H1 (cell line): ENCODE results near the gene LITAFD. TPM values are rescaled to one million over a fixed set of nuclear protein-coding genes. Genes with fewer than 3 reads are reported as not detected.

Experiments used
- CTCF ChIA-PET: fragments of 300-600 bp; sonication (Branson Sonifier 250); formaldehyde crosslinking; loops from one replicate; lab custom pipeline; 2021; ENCODE audit not compliant: partially characterized antibody; lab: Charles Lee
- POLR2A ChIA-PET: fragments of 300-600 bp; sonication (Branson Sonifier 250); formaldehyde crosslinking; loops from one replicate; lab custom pipeline; 2021; ENCODE audit warnings: inconsistent platforms; ENCODE audit not compliant: partially characterized antibody; lab: Charles Lee
- DNase-seq, 2 experiments: peaks; one replicate each; pipeline versions ENCODE4 v3.0.0 to v3.0.0-alpha.2; 2010 to 2022; ENCODE audit warnings: low spot score in 2 of 2, low read depth in 1 of 2, mixed read lengths in 1 of 2
- FAIRE-seq: peaks from 2 replicates; lab custom pipeline; 2011; peaks lifted over from hg19 to GRCh38; lab: Jason Lieb, UNC
- H2AFZ ChIP-seq: 2 replicates; pipeline ENCODE4 v1.8.1; 2012; ENCODE audit warnings: low read length, inconsistent platforms
- H2AK5ac ChIP-seq: 2 replicates; pipeline ENCODE4 v1.6.1; 2013; ENCODE audit warnings: low read depth, low read length
- H2BK120ac ChIP-seq: replicated peaks from 2 replicates; pipeline ENCODE3; 2013; ENCODE audit warnings: low read depth, low read length, inconsistent platforms
- H2BK12ac ChIP-seq: 2 replicates; pipeline ENCODE4 v1.6.1; 2013; ENCODE audit warnings: low read depth, low read length
- H2BK15ac ChIP-seq: 2 replicates; pipeline ENCODE4 v1.6.1; 2013; ENCODE audit warnings: low read length
- H2BK20ac ChIP-seq: 2 replicates; pipeline ENCODE4 v1.6.1; 2013; ENCODE audit warnings: low read length
- H2BK5ac ChIP-seq: 2 replicates; pipeline ENCODE4 v1.6.1; 2013; ENCODE audit warnings: low read depth, low read length
- H3K14ac ChIP-seq: 2 replicates; pipeline ENCODE4 v1.6.1; 2013; ENCODE audit warnings: inconsistent platforms; ENCODE audit not compliant: insufficient read length
- H3K18ac ChIP-seq: 2 replicates; pipeline ENCODE4 v1.6.1; 2013; ENCODE audit warnings: low read length; ENCODE audit errors: extremely low read depth
- H3K23ac ChIP-seq: 2 replicates; pipeline ENCODE4 v1.6.1; 2013; ENCODE audit warnings: inconsistent platforms; ENCODE audit not compliant: insufficient read length
- H3K23me2 ChIP-seq: 2 replicates; pipeline ENCODE4 v1.6.1; 2013; ENCODE audit warnings: low read depth, low read length
- H3K27ac ChIP-seq: 2 replicates; pipeline ENCODE4 v1.6.1; 2011; ENCODE audit warnings: low read depth, low read length, inconsistent platforms
- H3K27me3 ChIP-seq, 4 experiments: replicated peaks in 1 of 4; 1 replicate in 1 of 4; 2 replicates in 3 of 4; pipeline versions ENCODE4 v1.6.1 to v1.8.1; 2011 to 2013; ENCODE audit warnings: low read length in 3 of 4, mild to moderate bottlenecking in 3 of 4, inconsistent platforms in 2 of 4, mixed read lengths in 2 of 4, moderate library complexity in 1 of 4; ENCODE audit not compliant: control insufficient read depth in 3 of 4, insufficient read depth in 3 of 4; ENCODE audit errors: extremely low read depth in 1 of 4
- H3K36me3 ChIP-seq, 4 experiments: 2 replicates each; pipeline versions ENCODE4 v1.6.1 to v1.8.1; 2011 to 2013; ENCODE audit warnings: mild to moderate bottlenecking in 4 of 4, low read length in 3 of 4, moderate library complexity in 2 of 4, control low read depth in 1 of 4, inconsistent platforms in 1 of 4; ENCODE audit not compliant: insufficient read depth in 4 of 4, control insufficient read depth in 2 of 4
- H3K4ac ChIP-seq: replicated peaks from 2 replicates; pipeline ENCODE3; 2013; ENCODE audit warnings: low read length, low read depth, mixed read lengths, inconsistent platforms; ENCODE audit not compliant: insufficient read length
- H3K4me1 ChIP-seq, 4 experiments: replicated peaks in 1 of 4; 1 replicate in 1 of 4; 2 replicates in 3 of 4; pipeline versions ENCODE4 v1.6.1 to v1.8.1; 2011 to 2013; ENCODE audit warnings: low read length in 3 of 4, inconsistent platforms in 2 of 4, mixed read lengths in 1 of 4; ENCODE audit not compliant: insufficient read depth in 4 of 4, control insufficient read depth in 3 of 4
- H3K4me2 ChIP-seq, 2 experiments: 2 replicates each; pipeline versions ENCODE4 v1.6.1 to v1.8.1; 2011 to 2013; ENCODE audit warnings: low read depth in 2 of 2, low read length in 2 of 2, control low read depth in 1 of 2, inconsistent platforms in 1 of 2, mild to moderate bottlenecking in 1 of 2; ENCODE audit not compliant: insufficient read depth in 1 of 2
- H3K4me3 ChIP-seq, 4 experiments: fragments of 200-600, 300-600 bp in 1 of 4; sonication (generic), shearing (Covaris generic), sonication (Bioruptor Twin) in 1 of 4; 2 replicates each; pipeline versions ENCODE4 v1.5.1 to v1.8.1; 2011 to 2016; ENCODE audit warnings: low read length in 4 of 4, low read depth in 3 of 4, control low read depth in 2 of 4, inconsistent platforms in 2 of 4, mild to moderate bottlenecking in 2 of 4, mixed read lengths in 1 of 4, moderate library complexity in 1 of 4; ENCODE audit not compliant: insufficient read depth in 2 of 4; ENCODE audit errors: extremely low read depth in 1 of 4
- H3K56ac ChIP-seq: replicated peaks from 2 replicates; pipeline ENCODE3; 2013; ENCODE audit warnings: low read depth, mild to moderate bottlenecking, mixed read lengths, low read length, inconsistent platforms; ENCODE audit not compliant: insufficient read length
- H3K79me1 ChIP-seq: 2 replicates; pipeline ENCODE4 v1.6.1; 2013; ENCODE audit warnings: low read depth, low read length, control low read depth
- H3K79me2 ChIP-seq, 2 experiments: 2 replicates each; pipeline versions ENCODE4 v1.6.1 to v1.8.1; 2012 to 2013; ENCODE audit warnings: low read length in 2 of 2, mild to moderate bottlenecking in 2 of 2, inconsistent platforms in 1 of 2; ENCODE audit not compliant: insufficient read depth in 2 of 2, control insufficient read depth in 1 of 2
- H3K9ac ChIP-seq, 4 experiments: replicated peaks in 1 of 4; 1 replicate in 1 of 4; 2 replicates in 3 of 4; pipeline versions ENCODE4 v1.6.1 to v1.8.1; 2011 to 2013; ENCODE audit warnings: low read depth in 3 of 4, low read length in 3 of 4, control low read depth in 2 of 4, mild to moderate bottlenecking in 2 of 4, moderate library complexity in 2 of 4, inconsistent platforms in 1 of 4; ENCODE audit errors: extremely low read depth in 1 of 4
- H3K9me3 ChIP-seq, 2 experiments: 2 replicates each; pipeline versions ENCODE4 v1.6.1 to v1.8.1; 2012 to 2013; ENCODE audit warnings: mild to moderate bottlenecking in 2 of 2, moderate library complexity in 2 of 2, control low read depth in 1 of 2, inconsistent platforms in 1 of 2, low read depth in 1 of 2, low read length in 1 of 2, mixed read lengths in 1 of 2; ENCODE audit not compliant: insufficient read depth in 2 of 2
- H4K20me1 ChIP-seq, 2 experiments: replicated peaks in 1 of 2; 2 replicates each; pipeline versions ENCODE3 to v1.8.1; 2011 to 2013; ENCODE audit warnings: inconsistent platforms in 2 of 2, low read length in 2 of 2, mild to moderate bottlenecking in 1 of 2; ENCODE audit not compliant: insufficient read depth in 2 of 2, control insufficient read depth in 1 of 2
- H4K5ac ChIP-seq: 2 replicates; pipeline ENCODE4 v1.6.1; 2013; ENCODE audit warnings: low read length, low read depth, mixed read lengths, inconsistent platforms; ENCODE audit not compliant: insufficient read length
- H4K8ac ChIP-seq: 2 replicates; pipeline ENCODE4 v1.8.0; 2013; ENCODE audit warnings: mild to moderate bottlenecking, moderate library complexity, low read length, inconsistent platforms; ENCODE audit not compliant: insufficient read depth; ENCODE audit errors: extremely low read depth
- H4K91ac ChIP-seq: replicated peaks from 2 replicates; pipeline ENCODE3; 2013; ENCODE audit warnings: low read length, mixed read lengths, inconsistent platforms; ENCODE audit not compliant: insufficient read length
- POLR2A ChIP-seq, 2 experiments: IDR thresholded peaks; 1 replicate in 1 of 2; 2 replicates in 1 of 2; pipeline ENCODE4 v1.6.1; 2011; ENCODE audit warnings: low read depth in 2 of 2, low read length in 2 of 2, mild to moderate bottlenecking in 2 of 2; ENCODE audit errors: control extremely low read depth in 1 of 2
- SAP30 ChIP-seq: fragments of 300-600 bp; sonication (generic); IDR thresholded peaks from 2 replicates; pipeline ENCODE4 v1.7.1; 2012; ENCODE audit warnings: low read length, moderate library complexity, mild to moderate bottlenecking, inconsistent platforms; ENCODE audit not compliant: insufficient read depth, insufficient replicate concordance
- SP2 ChIP-seq: IDR thresholded peaks from 2 replicates; pipeline ENCODE4 v1.6.1; 2012; ENCODE audit warnings: mild to moderate bottlenecking, low read length, inconsistent platforms
- WGBS, 2 experiments: shearing (Covaris generic) in 1 of 2; methylation state at CpG; one replicate each; pipeline versions ENCODE4 v1.1.6 to v1.1.7; 2013 to 2015; ENCODE audit warnings: low lambda C conversion rate in 2 of 2, mixed read lengths in 2 of 2, inconsistent platforms in 1 of 2, low coverage in 1 of 2, missing lambda C conversion rate in 1 of 2; ENCODE audit not compliant: insufficient replicate concordance in 2 of 2, insufficient coverage in 1 of 2, insufficient read length in 1 of 2; ENCODE audit errors: extremely low coverage in 1 of 2, missing lambda C conversion rate in 1 of 2; 5-methylcytosine and 5-hydroxymethylcytosine counted together
- polyA plus RNA-seq, 7 experiments: library from polyadenylated mRNA; depleted of rRNA in 3 of 7; stranded (reverse) in 5 of 7; unstranded in 2 of 7; fragments of >200 nt in 5 of 7; fragments of 200-250 nt in 2 of 7; gene quantifications; 1 replicate in 5 of 7; 2 replicates in 1 of 7; 4 replicates in 1 of 7; pipeline versions ENCODE4 v1.2.1 to v1.2.3, GENCODE V29; 2011 to 2013; ENCODE audit warnings: missing spikeins in 2 of 7, mixed read lengths in 2 of 7
- total RNA-seq: library from RNA; stranded (reverse); fragmentation: NEBNext Ultra II Directional; extraction: Animal tissue kit (Norgen Biotek cat#: 25700); gene quantifications from 2 replicates; pipeline ENCODE4 v1.2.1, GENCODE V29; 2021

LITAFD gene
- total and polyA plus RNA-seq, 2 of the 8 experiments (the other 6 are each of a cell fraction or from before 2014, with no cell fraction given) = not detected

DNA sequence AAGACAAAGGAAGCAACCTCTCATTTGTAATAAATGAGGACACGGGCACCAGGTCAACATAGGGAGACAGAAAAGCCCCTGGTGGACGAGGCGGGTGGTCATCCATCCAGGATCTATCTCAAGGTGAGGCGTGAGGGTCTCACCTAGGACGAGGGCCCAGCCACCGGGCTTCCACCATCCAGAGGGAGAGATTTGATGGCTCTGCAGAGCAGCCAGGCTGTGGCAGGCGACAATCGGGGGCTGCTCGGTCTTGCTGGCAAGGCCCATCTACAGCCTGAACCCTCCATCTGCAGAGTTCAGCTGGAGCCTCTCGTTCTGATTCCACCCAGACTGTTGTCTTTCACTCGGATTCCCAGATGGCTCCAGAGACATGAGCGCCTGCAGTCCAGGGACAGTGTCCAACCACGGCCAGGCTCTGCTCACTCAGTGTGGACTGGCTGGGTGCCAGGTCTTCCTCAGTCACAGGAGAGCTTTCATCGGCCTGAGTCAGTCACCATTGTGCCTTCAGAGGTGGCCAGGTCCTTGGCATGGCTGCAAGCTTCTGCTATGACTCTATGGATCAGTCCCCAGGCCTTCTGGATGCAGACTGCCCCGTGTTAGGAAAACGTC, 5.9 kb downstream of the LITAFD start:
- Histone ChIP-seq H2BK15ac (no peak overlapping the region), H3K18ac (no peak overlapping the region), H2BK120ac (no peak overlapping the region), H3K9me3 (no peaks in the 10 kb centered on the region), H4K8ac (no peak overlapping the region; the same call in 1 of the 2 replicates), H3K4ac (no peak overlapping the region), H3K4me3 (no peak overlapping the region), H3K79me2 (no peaks in the 10 kb centered on the region), H2AK5ac (no peak overlapping the region), H3K23ac (no peak overlapping the region), H2AFZ (no peak overlapping the region), H2BK20ac (no peak overlapping the region), H4K20me1 (peaks cover 2 to 13% of the 10 kb centered on the region in 2 experiments), H3K4me2 (no peak overlapping the region), H3K14ac (no peak overlapping the region), H3K36me3 (peaks cover 8 to 27% (median 14%) of the 10 kb centered on the region in 4 experiments; a peak in 7 of 8 replicates), H3K27ac (no peak overlapping the region), H3K4me1 (peaks cover 0 to 17% (median 9%) of the 10 kb centered on the region in 4 experiments; a peak in 5 of 7 replicates), H2BK12ac (no peak overlapping the region), H3K23me2 (no peaks in the 10 kb centered on the region), H3K79me1 (no peaks in the 10 kb centered on the region), H4K5ac (no peak overlapping the region), H3K27me3 (no peaks in the 10 kb centered on the region), H3K56ac (no peak overlapping the region), H4K91ac (no peak overlapping the region), H2BK5ac (no peak overlapping the region), H3K9ac (no peak overlapping the region)
- ChIA-PET CTCF (interaction anchor here (0.6 to 4.0 kb wide), 5 partner anchors 8 to 240 kb away, joined by 3 to 14 read pairs (median 12); no protein-coding TSS in a partner anchor), POLR2A (interaction anchor here (1.0 to 29.1 kb wide), 3 partner anchors 10 to 101 kb away, joined by 4 to 456 read pairs (median 6); partner anchors contain the start of gene CARHSP1)
- TF ChIP-seq SAP30 (no peak), POLR2A (IDR thresholded peaks at IDR 0.05; ENCODE audit: control extremely low read depth in 1 of 2, low read depth in 2 of 2, low read length in 2 of 2) (0 out of 3 replicates have a peak, but pooled peaks of 1 of the 2 experiments have one; percentile 27), SP2 (no peak)
- DNase-seq (no peak), FAIRE-seq (no peak)
- WGBS, 2 experiments = 89% methylated on average over 16 of the region's 16 CpGs; no CpG with 5 or more reads in 1 of the 2 experiments
